HG03469 (cell line): ENCODE results near the gene KIRREL3.
A peak's percentile ranks its signal among the peaks of the same experiment; 100 is the strongest.

ENCODE experiments used
- ATAC-seq: cut with Tn5 transposase; IDR thresholded peaks from one replicate; pipeline ENCODE4 v1.9.1; 2021; ENCODE audit warnings: mild to moderate bottlenecking, moderate library complexity, moderate number of reproducible peaks; ENCODE audit not compliant: unreplicated experiment

Gene KIRREL3

GRCh38 chr11:126482586-126483108 lies 517.9 kb downstream of the KIRREL3 start:
- no peak for ATAC-seq

GRCh38 chr11:126481303-126481680 lies 519.3 kb downstream of the KIRREL3 start:
- ATAC-seq: no peak

GRCh38 chr11:126480410-126481302 lies 519.9 kb downstream of the KIRREL3 start:
- no peak for ATAC-seq

DNA sequence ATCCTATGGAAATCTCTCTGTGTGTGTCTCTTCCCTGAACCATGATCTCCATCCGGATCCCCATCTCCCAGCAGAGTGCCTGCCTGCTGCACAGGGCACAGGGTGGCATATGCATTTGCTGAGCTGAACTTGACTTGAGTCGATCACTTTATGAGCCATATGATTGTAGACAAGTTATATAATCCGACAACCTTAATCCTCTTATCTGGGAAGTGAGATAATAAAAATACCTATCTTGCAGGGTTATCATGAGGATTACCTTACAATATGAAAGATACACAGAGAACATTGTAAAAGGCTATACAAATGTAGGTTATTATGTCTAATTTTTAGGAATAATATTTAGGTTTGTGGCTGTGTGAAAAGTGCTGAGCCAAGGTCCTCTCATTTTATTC lies 520.6 kb downstream of the KIRREL3 start:
- no peak for ATAC-seq

GRCh38 chr11:126479178-126479930 lies 521.2 kb downstream of the KIRREL3 start:
- ATAC-seq: no peak

GRCh38 chr11:126478466-126478865 lies 522.1 kb downstream of the KIRREL3 start:
- ATAC-seq: no peak

DNA sequence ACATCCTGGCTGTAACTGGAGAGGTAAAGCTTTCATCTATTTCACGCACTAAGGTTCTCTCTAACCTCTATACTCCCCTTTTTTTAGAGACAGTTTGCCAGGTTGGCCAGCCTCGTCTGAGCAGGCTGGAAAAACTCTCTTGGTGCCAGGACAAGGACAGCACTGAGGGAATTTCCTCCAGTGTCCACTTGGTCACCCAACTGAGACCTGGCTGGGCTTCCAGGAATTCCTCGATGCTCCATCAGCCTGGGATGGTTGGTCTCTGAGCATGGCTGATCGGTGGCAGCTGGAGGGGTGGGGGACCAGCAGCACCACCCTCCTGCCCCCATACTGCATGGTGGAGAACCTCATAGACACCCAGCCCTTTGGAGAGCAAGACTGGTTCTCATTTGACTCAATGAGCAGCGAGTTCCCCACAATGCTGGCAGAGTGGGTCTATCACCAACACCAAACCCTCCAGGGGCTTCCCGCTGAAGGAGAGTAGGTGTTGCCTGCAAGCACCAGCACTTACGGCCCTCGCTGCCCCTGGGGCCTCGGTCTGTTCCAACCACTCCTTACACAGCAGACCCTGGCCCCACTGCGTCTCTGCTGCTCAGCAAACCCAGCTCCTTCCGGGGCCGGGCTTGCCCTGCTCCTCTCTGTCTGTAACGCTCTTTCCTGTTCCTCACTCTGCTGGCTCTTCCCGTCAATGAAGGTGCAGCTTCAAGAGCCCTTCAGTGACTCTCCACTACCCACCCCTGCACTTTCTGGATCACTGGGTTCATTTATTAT lies 522.9 kb downstream of the KIRREL3 start:
- ATAC-seq: no peak

DNA sequence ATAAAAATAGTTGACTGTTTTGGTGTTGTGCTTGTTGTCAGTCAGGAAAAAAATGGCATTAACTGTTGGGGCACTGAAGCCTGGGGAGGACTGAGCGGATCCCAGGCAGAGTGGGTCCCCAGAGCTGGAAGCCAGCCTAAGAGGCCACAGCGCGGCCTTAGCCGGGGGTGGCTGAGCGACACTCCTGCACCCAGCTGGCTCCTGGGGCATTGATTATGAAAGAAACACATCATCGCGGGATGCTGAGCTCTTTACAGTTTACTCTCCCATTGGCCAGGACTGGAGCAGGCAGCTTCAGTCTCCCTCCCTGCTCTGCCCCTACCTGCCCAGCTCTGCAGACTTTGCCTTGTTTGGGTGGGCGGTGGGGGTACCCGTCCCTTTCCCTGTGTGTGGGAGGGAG lies 523.6 kb downstream of the KIRREL3 start:
- ATAC-seq: no peak

- ATAC-seq: no peak
Measured at GRCh38 chr11:126476266-126476924, 524.2 kb downstream of the KIRREL3 start.

GRCh38 chr11:126475014-126475991 lies 525.3 kb downstream of the KIRREL3 start:
- no peak for ATAC-seq

- no peak for ATAC-seq
Measured at GRCh38 chr11:126474220-126474619, 526.4 kb downstream of the KIRREL3 start.

GRCh38 chr11:126473269-126473668 lies 527.3 kb downstream of the KIRREL3 start:
- ATAC-seq: no peak

DNA sequence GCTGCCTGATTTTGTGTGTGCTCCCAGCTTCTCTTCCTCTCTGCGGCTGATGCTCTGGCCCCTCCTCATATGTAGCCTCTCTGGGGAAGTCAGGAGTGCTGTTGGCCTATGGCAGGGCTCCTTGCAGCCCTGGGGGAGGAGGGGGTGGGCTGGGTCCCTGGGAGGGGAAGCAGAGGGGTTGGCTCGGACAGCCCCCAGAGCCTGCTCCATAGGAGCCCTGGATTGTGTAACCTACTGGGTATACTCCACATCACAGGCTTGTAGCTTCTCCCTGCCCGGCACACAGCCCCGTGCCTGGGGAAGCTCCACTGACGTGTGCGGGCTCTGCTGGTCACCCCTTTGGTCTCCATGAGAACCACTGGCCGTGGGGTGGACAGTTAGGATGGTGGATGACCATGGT lies 531.3 kb downstream of the KIRREL3 start:
- no peak for ATAC-seq

GRCh38 chr11:126468102-126468521 lies 532.5 kb downstream of the KIRREL3 start:
- ATAC-seq: no peak

DNA sequence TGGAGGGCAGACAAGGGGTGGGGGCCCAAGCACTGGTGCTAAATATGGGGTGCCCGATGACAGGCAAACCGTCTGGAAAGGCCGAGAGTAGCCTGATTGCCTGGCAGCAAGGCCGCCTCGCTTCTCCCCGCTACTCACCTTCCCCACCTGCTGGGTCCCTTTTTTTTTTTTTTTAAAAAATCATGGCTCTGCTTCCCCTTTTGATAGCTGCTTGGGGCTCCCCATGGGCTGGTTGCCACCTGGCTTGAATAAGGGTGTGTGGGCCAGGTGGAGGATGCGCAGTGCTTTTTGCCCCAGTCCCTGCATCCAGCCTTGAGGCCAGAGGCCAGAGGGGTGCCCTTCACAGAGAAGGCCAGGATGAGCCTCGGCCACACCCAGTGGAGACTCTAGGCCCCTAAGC lies 533.1 kb downstream of the KIRREL3 start:
- ATAC-seq: no peak

GRCh38 chr11:126467046-126467370 lies 533.6 kb downstream of the KIRREL3 start:
- ATAC-seq: no peak

GRCh38 chr11:126466236-126467045 lies 534.1 kb downstream of the KIRREL3 start:
- ATAC-seq: no peak

DNA sequence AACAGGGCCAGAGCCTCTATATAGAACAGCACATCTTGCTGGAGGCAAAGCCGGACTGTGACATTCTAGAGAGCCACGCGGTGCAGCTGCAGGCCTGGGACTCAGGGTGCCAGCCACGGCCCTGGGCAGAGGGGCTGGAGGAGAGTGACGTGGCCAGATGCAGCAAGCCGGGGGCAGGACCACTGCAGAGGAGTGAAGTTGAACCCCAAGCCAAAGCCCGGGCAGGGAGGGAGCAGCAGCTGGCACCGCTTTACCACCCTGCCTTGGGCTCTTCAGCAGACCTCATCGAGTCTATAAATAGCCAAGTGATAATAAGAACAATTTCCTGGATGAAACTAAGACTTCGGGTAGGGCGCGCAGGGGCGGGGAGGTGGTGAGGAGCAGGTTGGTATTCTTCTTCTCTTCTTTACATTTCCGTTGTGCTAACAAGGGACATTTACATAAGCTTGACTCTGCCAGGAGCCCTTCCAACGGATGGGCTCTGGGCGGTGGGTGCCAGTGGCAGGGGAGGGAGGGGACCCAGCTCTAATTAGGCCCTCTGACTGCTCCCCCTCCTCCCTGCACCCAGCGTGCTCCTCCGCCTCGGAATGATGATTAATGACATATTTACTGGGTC lies 534.9 kb downstream of the KIRREL3 start:
- peak; percentile 73 for ATAC-seq
